HEK293 (cell line): Measurements from ENCODE around the gene CENPN.

Experiments used
- BCL11A ChIP-seq: fragments of 450-650 bp; formaldehyde crosslinking; IDR thresholded peaks from 2 replicates; pipeline ENCODE4 v1.5.1; 2016; ENCODE audit warnings: low read depth, missing biosample characterization, missing genetic modification characterization
- KLF1 ChIP-seq: fragments of 450-650 bp; formaldehyde crosslinking; IDR thresholded peaks from 2 replicates; pipeline ENCODE4 v1.5.1; 2016; ENCODE audit warnings: missing biosample characterization, missing genetic modification characterization
- KLF16 ChIP-seq: fragments of 450-650 bp; formaldehyde crosslinking; IDR thresholded peaks from 2 replicates; pipeline ENCODE4 v1.5.1; 2017; ENCODE audit warnings: missing biosample characterization, missing genetic modification characterization
- MYNN ChIP-seq: fragments of 450-650 bp; formaldehyde crosslinking; IDR thresholded peaks from 2 replicates; pipeline ENCODE4 v1.5.1; 2016; ENCODE audit warnings: missing biosample characterization, missing genetic modification characterization, borderline replicate concordance
- SCRT1 ChIP-seq: fragments of 450-650 bp; formaldehyde crosslinking; IDR thresholded peaks from 2 replicates; pipeline ENCODE4 v1.5.1; 2016; ENCODE audit warnings: missing biosample characterization, missing genetic modification characterization, borderline replicate concordance
- ZBTB26 ChIP-seq: fragments of 450-650 bp; formaldehyde crosslinking; optimal IDR thresholded peaks from 2 replicates; pipeline ENCODE3; 2016; ENCODE audit warnings: missing biosample characterization, mild to moderate bottlenecking, missing genetic modification characterization
- ZBTB6 ChIP-seq: fragments of 450-650 bp; formaldehyde crosslinking; IDR thresholded peaks from 2 replicates; pipeline ENCODE4 v1.5.1; 2017; ENCODE audit warnings: missing biosample characterization, missing genetic modification characterization
- ZFP37 ChIP-seq: fragments of 450-650 bp; formaldehyde crosslinking; IDR thresholded peaks from 2 replicates; pipeline ENCODE4 v1.5.1; 2016; ENCODE audit warnings: missing biosample characterization, missing genetic modification characterization
- ZFP41 ChIP-seq: fragments of 450-650 bp; formaldehyde crosslinking; IDR thresholded peaks from 2 replicates; pipeline ENCODE4 v1.5.1; 2016; ENCODE audit warnings: missing biosample characterization, missing genetic modification characterization, borderline replicate concordance
- ZNF114 ChIP-seq: fragments of 450-650 bp; formaldehyde crosslinking; IDR thresholded peaks from 2 replicates; pipeline ENCODE4 v1.5.0; 2017; ENCODE audit warnings: missing biosample characterization, missing genetic modification characterization
- ZNF174 ChIP-seq: fragments of 450-650 bp; formaldehyde crosslinking; IDR thresholded peaks from 2 replicates; pipeline ENCODE4 v1.5.0; 2017; ENCODE audit warnings: missing biosample characterization, mild to moderate bottlenecking, missing genetic modification characterization
- ZNF23 ChIP-seq: fragments of 450-650 bp; formaldehyde crosslinking; IDR thresholded peaks from 2 replicates; pipeline ENCODE4 v1.5.1; 2016; ENCODE audit warnings: missing biosample characterization, missing genetic modification characterization, borderline replicate concordance
- ZNF26 ChIP-seq: fragments of 450-650 bp; formaldehyde crosslinking; IDR thresholded peaks from 2 replicates; pipeline ENCODE4 v1.5.1; 2016; ENCODE audit warnings: missing biosample characterization, missing genetic modification characterization
- ZNF274 ChIP-seq, 2 experiments: fragments of 200-500 bp in 1 of 2; fragments of 450-650 bp in 1 of 2; sonication (Bioruptor generic) in 1 of 2; formaldehyde crosslinking in 1 of 2; IDR thresholded peaks; 2 replicates each; pipeline versions ENCODE4 v1.5.1 to v1.6.1; 2014 to 2016; ENCODE audit warnings: borderline replicate concordance in 1 of 2, inconsistent platforms in 1 of 2, low read length in 1 of 2, missing biosample characterization in 1 of 2, missing genetic modification characterization in 1 of 2
- ZNF362 ChIP-seq: fragments of 450-650 bp; formaldehyde crosslinking; IDR thresholded peaks from 2 replicates; pipeline ENCODE4 v1.5.1; 2016; ENCODE audit warnings: missing biosample characterization, missing genetic modification characterization
- ZNF366 ChIP-seq: fragments of 450-650 bp; formaldehyde crosslinking; conservative IDR thresholded peaks from 2 replicates; pipeline ENCODE4 v1.5.1; 2016; ENCODE audit warnings: missing biosample characterization, missing genetic modification characterization
- ZNF571 ChIP-seq: fragments of 450-650 bp; formaldehyde crosslinking; IDR thresholded peaks from 2 replicates; pipeline ENCODE4 v1.5.0; 2017; ENCODE audit warnings: missing biosample characterization, missing genetic modification characterization
- ZNF660 ChIP-seq: fragments of 450-650 bp; IDR thresholded peaks from 2 replicates; pipeline ENCODE4 v1.5.1; 2018; ENCODE audit warnings: missing biosample characterization, mild to moderate bottlenecking, missing genetic modification characterization
- ZNF701 ChIP-seq: fragments of 450-650 bp; formaldehyde crosslinking; IDR thresholded peaks from 2 replicates; pipeline ENCODE4 v1.5.1; 2016; ENCODE audit warnings: missing biosample characterization, missing genetic modification characterization
- ZNF830 ChIP-seq: fragments of 450-650 bp; IDR thresholded peaks from 2 replicates; pipeline ENCODE4 v1.5.0; 2018; ENCODE audit warnings: missing biosample characterization, missing genetic modification characterization, low read depth, mild to moderate bottlenecking, moderate library complexity
- ZNF837 ChIP-seq: fragments of 450-650 bp; formaldehyde crosslinking; IDR thresholded peaks from 2 replicates; pipeline ENCODE4 v1.5.1; 2016; ENCODE audit warnings: missing biosample characterization, missing genetic modification characterization

CENPN gene

GRCh38 chr16:81076566-81077075 lies 69.6 kb downstream of the CENPN start (continued):
- no peak for TF ChIP-seq BCL11A (tag by site-specific recombination)
- 0 out of 2 replicates have a peak, but pooled peaks have one; percentile 20 for TF ChIP-seq ZNF366 (tag by site-specific recombination)
- no peak for TF ChIP-seq ZFP37 (tag by site-specific recombination)
- TF ChIP-seq ZFP41 (tag by site-specific recombination), result no peak
- TF ChIP-seq MYNN (tag by site-specific recombination), result no peak
- TF ChIP-seq ZNF174 (tag by site-specific recombination), result no peak
- TF ChIP-seq SCRT1 (tag by site-specific recombination), result no peak
- no peak for TF ChIP-seq ZNF660
- no peak for TF ChIP-seq ZNF571 (tag by site-specific recombination)
- no peak for TF ChIP-seq ZNF274 (IDR thresholded peaks at IDR 0.05; ENCODE audit: low read length)
- no peak for TF ChIP-seq ZNF274 (tag by site-specific recombination; IDR thresholded peaks at IDR 0.05; ENCODE audit: borderline replicate concordance)
- TF ChIP-seq ZNF830, result no peak
- TF ChIP-seq KLF16 (tag by site-specific recombination), result peak; percentile 67; the same call in 1 of the 2 replicates
- no peak for TF ChIP-seq ZNF701 (tag by site-specific recombination)
- TF ChIP-seq ZBTB26 (tag by site-specific recombination), result peak; percentile 12
- no peak for TF ChIP-seq ZNF114
- TF ChIP-seq ZNF362 (tag by site-specific recombination), result no peak
- TF ChIP-seq ZNF23 (tag by site-specific recombination), result no peak
- no peak for TF ChIP-seq ZNF26 (tag by site-specific recombination)
- peak; percentile 39; the same call in 1 of the 2 replicates for TF ChIP-seq KLF1 (tag by site-specific recombination)
- no peak for TF ChIP-seq ZBTB6 (tag by site-specific recombination)
- TF ChIP-seq ZNF837 (tag by site-specific recombination), result no peak
- TF ChIP-seq, all 188 proteins: peak for 15
